GM21528 (cell line): Measurements from ENCODE around the gene PFDN6.
A peak's percentile ranks its signal among the peaks of the same experiment; 100 is the strongest.
"Not testable (repeated sequence)": the region's sequence is repeated elsewhere in the genome, so short reads cannot be mapped to it uniquely, and the experiment has no call there.

Experiments used
- ATAC-seq: cut with Tn5 transposase; IDR thresholded peaks from one replicate; pipeline ENCODE4 v1.9.1; 2021; ENCODE audit warnings: mild to moderate bottlenecking, moderate library complexity; ENCODE audit not compliant: unreplicated experiment, low FRiP score

PFDN6 gene

DNA sequence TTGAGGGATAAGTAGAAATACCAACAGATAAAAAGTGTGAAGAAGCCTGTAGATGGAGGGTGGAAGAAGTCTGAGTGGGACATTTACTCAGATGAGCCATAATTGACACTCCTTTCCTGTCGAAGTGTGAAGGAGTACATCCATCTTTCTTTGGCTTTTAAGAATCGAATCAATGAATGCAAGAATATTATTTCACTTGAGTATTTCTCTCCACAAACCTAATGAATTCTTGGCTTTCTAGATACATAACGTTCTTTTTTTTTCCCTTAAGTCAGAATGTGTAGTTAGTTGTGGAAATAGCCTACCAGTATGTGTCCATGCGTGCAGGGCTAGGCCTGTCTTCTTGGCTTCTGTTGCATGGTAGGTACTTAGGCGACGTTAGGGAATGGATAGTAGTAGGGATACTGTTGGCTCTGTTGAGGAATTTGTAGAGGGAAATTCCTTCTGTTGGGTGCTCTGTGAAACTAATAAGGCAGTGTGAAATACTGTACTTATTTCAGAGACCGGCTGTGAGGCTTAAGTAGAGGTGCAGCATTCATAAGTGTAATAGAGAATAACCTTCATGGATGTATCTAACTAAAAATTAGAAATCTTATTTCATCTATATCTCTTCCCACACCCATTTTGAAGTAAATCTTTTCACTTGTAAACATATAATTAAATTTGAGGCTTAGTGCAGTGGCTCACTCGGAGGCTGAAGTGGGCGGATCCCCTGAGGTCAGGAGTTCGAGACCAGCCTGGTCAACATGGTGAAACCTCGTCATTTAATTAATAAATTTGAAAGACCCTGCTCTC, 16.1 kb upstream of the PFDN6 start:
- ATAC-seq, result no peak

DNA sequence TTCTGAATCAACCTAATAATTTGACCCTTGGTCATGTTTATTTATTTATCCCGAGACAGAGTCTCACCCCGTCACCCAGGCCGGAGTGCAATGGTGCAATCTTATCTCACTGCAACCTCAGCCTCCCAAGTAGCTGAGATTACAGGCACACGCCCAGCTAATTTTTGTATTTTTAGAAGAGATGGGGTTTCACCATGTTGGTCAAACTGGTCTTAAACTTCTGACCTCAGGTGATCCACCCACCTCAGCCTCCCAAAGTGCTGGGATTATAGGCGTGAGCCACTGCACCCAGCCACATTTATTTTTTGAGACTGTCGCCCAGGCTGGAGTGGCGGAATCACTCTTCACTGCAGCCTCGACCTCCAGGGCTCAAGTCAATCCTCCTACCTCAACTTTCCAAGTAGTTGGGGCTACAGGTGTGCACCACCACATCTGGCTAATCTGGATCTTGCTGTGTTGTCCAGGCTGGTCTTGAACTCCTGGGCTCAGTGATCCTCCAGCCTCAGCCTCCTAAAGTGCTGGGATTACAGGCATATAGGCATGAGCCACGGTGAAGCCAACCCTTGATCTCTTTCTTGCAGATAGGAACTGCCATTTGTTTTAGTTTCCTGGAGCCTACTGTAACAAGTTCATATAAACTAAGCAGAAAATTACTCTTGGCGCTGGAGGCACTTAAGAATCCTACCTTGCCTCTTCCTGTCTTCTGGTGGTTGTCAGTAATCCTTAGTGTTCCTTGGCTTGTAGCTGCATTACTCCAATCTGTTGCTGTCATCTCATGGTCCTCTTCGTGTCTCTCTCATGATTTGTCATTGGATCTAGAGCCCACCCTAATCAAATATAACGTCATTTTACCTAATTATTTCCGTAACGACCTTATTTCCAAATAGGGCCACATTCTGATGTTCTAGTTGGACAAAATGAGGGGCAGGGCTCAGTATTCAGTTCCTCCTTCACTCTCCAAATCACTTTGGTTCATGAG, 15.2 kb upstream of the PFDN6 start:
- no peak for ATAC-seq

DNA sequence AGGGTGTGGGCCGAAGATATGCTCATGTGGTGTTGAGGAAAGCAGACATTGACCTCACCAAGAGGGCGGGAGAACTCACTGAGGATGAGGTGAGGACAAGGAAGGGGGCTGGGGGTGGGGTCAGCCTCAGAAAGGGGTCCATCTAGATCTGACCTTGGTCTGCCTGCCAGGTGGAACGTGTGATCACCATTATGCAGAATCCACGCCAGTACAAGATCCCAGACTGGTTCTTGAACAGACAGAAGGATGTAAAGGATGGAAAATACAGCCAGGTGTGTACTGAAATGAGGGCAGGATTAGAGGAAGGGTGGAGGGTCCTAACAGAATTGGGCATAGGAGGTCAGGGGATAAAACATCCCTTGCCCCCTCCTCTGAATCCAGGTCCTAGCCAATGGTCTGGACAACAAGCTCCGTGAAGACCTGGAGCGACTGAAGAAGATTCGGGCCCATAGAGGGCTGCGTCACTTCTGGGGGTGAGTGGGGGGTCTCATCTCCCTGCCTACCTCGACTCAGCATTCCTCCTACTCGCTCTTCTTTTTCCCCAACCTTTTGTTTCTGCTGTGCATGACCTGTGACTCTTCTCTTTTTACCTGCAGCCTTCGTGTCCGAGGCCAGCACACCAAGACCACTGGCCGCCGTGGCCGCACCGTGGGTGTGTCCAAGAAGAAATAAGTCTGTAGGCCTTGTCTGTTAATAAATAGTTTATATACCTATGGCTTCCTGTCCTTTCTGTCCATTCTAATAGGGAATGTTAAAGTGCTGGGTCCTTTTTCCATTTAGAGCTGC, 13.4 kb upstream of the PFDN6 start:
- not testable (repeated sequence) for ATAC-seq

DNA sequence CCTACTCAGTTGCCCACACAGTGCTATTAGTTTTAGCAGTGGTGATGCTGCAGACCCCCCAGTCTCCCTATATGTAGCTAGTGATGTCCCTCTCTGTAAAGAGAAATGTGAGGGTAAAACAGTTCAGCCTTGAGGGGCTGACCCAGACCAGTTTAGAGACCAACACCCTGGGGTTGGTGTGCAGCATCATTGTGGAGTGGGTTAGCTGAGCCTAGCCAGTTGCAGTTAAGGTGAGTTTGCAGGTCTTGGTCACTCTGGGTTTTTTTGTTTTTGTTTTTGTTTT, 12.9 kb upstream of the PFDN6 start:
- ATAC-seq, result no peak

DNA sequence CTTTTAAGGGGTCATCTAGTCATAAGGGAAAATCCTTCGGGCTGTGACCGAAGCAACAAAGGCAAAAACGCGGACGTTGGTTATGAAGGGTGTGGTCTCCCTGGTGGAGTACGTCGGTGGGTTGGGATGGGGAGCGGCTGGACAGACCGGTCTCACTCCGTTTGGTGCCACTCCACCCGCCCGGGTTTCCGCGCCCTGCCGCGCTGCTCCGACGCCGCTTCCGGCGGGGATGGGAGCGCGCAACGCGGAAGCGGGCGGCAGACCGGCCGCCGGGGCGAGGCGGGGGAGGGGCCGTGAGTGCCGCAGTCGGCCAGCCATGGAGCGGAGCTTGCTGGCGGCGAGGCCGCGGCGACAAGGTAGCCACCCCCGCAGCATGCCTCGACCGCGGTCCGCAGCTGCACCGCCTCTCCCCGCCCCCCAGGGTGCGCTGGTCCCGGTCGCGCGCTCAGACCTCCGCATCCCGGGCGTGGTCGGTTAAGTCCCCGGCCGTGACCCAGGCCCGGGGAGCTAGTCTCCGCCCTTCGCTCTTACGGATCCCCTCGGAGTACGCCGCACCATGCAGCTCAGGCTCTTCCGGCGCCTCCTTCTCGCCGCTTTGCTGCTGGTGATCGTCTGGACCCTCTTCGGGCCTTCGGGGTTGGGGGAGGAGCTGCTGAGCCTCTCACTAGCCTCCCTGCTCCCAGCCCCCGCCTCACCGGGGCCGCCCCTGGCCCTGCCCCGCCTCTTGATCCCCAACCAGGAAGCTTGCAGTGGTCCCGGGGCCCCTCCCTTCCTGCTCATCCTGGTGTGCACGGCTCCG, 12.3 kb upstream of the PFDN6 start, which contains the start of gene B3GALT4:
Gene B3GALT4 (plus strand): TSS at position 260 of the 799 bp plus-strand sequence. CDS start 297 bp downstream, at position 557.
- ATAC-seq, result peak; percentile 41

DNA sequence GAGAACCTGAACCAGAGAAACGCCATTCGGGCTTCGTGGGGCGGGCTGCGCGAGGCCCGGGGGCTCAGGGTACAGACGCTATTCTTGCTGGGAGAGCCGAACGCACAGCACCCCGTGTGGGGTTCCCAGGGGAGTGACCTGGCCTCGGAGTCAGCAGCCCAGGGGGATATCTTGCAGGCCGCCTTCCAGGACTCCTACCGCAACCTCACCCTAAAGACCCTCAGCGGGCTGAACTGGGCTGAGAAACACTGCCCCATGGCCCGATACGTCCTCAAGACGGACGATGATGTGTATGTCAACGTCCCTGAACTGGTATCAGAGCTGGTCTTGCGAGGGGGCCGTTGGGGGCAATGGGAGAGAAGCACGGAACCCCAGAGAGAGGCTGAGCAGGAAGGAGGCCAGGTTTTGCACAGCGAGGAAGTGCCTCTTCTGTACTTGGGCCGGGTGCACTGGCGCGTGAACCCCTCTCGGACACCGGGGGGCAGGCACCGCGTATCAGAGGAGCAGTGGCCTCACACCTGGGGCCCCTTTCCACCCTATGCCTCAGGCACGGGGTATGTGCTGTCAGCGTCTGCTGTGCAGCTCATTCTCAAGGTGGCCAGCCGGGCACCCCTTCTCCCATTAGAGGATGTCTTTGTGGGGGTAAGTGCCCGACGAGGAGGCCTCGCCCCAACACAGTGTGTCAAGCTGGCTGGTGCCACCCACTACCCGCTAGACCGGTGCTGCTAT, 11.6 kb upstream of the PFDN6 start:
- ATAC-seq, result peak; percentile 17

DNA sequence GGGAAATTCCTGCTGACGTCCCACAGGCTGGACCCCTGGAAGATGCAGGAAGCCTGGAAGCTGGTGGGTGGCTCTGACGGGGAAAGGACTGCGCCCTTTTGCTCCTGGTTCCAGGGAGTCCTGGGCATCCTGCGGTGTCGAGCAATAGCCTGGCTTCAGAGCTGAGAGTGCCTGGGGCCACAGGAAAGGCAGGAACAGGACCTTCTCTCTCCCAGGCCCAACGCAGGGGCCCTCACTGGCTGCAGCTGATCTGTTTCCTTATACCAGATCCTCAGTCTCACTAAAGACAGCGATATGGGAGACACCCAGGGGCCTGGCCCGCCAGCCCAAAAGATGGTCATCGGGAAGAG, 11.0 kb upstream of the PFDN6 start:
- ATAC-seq, result no peak

DNA sequence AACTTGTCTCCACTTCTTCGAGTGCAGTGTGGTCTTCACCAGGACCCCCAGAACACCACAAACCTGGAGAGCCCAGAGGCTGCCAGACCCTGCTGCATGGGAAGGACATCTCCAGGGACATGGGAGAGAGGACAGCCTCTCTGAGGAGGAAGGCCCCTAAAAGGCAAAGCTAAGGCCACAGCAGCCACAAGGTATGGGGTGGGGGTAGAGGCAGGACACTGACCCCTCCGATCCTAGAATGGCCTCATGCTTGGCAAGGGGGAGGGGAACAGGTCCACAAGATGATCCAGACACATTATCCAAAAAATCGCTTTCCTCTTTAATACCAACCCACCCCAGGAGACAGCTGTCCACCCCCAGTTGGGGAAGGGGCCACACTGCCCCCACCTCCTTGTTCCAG, 10.6 kb upstream of the PFDN6 start:
- ATAC-seq, result no peak

DNA sequence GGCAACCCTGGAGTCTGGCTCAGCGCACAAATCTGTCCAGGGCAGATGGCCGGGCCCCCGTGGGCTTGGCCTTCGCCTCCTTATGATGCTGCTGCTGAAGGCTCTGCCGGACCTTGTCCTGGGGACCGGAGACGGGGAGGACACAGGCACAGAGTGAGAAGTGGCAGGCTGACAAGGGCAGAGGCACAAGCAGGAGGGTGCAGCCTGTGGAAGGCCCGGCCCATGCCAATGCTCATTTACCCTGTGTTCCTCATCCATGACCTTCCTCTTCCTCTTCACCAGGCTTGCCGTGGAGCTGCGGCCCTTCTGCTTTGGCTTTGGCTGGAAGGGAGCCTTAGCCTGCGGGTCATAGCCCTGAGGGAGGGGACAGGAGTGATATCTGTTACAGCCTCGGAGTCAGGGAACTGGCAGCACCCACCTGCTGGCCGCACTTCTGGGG, 10.1 kb upstream of the PFDN6 start:
- no peak for ATAC-seq

DNA sequence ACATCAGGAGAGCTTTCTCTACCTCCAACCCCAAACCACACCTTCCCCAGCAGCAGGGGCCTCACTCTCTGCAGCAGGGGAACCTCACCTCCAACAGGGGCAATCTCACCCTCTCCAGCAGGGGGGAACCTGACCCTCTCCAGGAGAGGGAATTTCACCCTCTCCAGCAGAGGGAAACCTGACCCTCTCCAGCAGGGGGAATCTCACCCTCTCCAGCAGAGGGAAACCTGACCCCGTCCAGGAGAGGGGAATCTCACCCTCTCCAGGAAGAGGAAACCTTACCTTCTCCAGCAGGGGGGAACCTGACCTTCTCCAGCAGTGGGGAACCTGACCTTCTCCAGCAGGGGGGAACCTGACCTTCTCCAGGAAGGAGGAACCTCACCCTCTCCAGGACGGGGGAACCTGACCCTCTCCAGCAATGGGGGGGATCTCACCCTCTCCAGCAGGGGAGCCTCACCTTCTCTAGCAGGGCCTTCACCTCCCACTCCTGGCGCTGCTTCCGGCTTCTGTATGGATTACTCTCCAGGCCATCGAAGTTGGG, 9.4 kb upstream of the PFDN6 start:
- no peak for ATAC-seq

DNA sequence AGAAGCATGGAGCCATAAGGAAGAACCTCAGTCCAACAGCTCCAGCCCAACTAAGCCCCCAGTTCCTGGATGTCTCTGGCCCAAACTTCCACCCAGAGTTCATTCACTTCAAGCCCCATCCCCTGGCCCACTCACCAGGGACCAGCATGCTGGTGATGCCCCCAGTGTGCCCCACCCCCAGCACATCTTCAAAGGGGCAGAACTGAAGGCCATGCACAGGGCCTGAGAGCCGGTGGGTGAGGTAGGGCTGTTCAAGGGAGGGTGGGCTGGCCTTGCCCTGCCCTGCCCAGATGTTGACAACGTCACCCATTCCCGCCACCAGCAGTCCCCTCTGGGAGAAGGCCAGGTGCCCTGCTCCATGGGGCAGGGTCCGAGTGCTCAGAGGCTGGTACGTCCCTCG, 8.9 kb upstream of the PFDN6 start:
- ATAC-seq, result no peak

DNA sequence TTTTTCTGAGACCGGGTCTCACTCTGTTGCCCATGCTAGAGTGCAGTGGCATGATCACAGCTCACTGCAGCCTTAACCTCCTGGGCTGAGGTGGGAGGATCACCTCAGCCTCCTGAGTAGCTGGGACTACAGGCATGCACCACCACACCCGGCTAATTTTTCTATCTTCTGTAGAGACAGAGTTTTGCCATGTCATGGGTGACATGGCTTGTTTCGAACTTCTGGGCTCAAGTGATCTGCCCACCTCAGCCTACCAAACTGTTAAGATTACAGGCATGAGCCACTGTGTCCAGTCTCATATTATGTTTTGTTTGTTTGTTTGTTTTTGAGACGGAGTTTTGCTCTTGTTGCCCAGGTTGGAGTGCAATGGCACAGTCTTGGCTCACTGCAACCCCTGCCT, 4.2 kb upstream of the PFDN6 start:
- not testable (repeated sequence) for ATAC-seq

DNA sequence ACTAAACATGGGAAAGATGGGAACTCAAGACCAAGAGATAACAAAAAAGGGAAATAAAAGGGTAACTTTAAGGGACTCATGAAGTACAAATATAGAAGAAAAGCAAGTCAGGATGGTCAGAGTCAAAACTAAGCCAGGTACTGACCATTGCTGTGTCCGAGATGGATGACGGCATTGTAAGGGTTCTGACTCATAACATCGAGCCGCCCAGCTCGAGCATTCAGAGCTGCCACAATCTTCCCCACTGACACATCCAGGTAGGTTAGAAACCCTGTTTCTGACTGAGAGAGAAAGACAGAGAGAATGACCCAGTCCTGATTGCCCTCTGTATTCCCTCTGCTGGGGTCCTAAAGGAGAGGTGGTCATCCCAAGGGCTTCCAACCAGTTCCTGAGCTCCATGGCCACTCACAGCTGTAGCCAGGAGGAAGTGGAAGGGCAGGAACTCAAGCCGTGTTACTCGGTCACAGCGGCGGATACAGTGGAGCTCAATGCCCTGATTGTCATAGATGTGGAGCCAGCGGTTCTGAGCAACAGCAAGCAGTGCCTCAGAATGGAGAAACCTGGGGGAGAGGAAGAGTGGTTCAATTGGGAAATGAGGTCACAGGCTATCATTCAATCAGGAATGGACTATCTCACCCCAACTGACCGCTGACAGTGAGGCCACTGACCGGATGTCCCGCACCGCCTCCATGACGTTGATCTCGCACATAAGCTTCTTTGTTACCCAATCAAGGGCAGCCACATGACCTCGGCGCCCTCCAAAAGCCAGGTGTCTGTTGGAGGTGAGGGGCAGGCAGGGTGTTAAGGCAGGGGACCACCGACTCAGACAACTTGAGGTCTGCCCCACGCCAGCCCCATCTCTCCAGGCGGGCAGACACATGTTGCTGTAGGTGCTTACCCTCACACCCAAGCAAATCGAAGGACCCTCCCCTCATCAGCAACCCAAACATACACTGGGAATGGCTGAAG, 2.2 kb upstream of the PFDN6 start:
- no peak for ATAC-seq

DNA sequence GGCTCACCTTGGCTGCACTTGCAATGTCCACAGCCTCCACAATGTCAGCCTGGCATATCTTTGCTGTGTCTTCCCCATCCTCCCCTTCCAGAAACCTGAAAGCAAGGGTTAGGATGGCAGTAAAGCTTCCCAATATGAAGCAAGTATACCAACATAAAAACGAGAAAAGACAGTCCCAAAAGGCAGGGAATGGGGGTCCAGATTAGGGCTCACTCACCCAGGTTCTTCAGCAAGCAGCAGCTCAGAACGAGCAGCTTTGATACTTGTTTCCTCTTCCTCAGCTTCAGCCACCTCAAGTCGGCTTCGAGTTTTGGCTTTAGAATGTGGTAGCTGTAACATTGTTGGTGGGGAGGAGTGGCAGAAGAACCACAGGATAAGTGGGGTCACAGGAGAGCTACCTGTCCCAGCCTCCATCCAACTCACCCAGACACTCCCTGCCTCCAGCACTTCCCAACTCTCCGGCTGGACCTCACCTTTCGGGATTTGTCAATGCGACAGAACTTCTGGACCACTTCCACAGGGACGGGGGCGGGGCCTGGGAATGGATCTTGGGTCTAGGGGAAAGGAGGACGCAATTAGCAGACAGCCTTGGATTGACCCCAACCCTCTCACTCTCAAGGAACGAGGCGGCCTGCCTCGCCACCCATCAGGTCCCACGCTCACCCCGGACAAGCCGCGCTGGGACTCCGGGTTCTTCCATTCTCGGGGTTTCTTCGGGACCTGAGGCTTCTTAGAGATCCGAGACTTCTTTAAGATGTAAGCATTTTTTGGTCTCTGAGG, 1.1 kb upstream of the PFDN6 start:
- ATAC-seq, result peak; percentile 7

DNA sequence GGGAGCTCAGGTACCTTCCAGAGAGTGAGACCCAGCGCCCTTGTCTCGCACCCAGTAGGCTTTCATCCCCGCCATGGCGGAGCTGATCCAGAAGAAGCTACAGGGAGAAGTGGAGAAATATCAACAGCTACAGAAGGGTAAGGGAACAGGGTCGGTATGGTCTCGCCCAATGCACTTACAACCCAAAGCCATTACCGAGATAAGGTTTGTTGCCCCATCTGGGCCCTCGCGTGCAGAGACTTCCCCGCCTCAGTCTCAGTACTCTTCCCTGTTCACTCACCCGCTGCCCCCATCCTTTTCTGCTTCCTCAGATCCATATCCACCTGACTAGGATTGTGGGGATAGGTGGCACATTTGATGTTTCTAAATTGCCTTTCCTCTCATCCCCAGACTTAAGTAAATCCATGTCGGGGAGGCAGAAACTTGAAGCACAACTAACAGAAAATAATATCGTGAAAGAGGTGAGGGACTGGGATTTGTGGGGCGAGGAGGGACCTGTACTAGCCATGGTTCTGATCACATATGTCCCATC, 449 bp downstream of the PFDN6 start:
- peak; percentile 17 for ATAC-seq

DNA sequence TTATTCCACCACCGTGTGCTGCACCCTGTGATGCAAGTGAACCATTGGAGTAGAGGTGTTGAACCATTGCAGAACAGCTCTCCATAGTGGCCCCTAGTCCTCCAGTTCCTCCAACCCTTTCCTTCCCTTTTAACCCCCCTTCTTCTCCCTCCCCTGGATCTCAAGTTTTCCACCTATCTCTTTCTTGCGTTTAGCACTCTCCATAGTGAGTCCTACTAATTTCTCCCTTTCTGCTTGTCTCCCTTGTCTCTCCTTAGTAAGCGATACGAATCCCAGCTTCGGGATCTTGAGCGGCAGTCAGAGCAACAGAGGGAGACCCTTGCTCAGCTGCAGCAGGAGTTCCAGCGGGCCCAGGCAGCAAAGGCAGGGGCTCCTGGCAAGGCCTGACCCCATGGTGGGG, 1.1 kb downstream of the PFDN6 start:
- no peak for ATAC-seq
